Globus pallidus (tissue), 1 donor: ENCODE results near the gene GGA2.

Experiments
- DNase-seq: peaks from one replicate; pipeline ENCODE4 v3.0.0-alpha.2; 2015; ENCODE audit warnings: low spot score

Gene GGA2

DNA sequence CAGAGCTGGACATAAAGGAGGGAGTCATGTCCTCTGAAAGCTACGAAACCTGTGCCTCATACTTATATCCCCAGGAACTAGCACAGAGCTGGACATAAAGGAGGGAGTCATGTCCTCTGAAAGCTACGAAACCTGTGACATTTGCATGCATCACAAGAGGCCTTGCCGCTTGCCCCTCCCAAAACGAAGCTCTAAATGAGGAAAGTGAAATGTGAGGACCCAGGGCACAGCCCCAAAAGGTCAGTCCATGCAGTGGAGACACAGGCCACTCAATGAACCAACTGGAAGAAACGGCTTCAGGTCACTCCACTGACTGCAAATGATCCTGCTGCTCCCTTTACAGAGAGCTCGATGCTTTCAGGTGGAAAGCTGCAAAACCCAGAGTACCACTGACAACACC lies 95.6 kb downstream of the GGA2 start:
- DNase-seq, result no peak
